HG03469 (cell line): ENCODE results near the gene GALNT16.
A peak's percentile ranks its signal among the peaks of the same experiment; 100 is the strongest.
"Not testable (repeated sequence)": the region's sequence is repeated elsewhere in the genome, so short reads cannot be mapped to it uniquely, and the experiment has no call there.

Source experiments
- ATAC-seq: cut with Tn5 transposase; IDR thresholded peaks from one replicate; pipeline ENCODE4 v1.9.1; 2021; ENCODE audit warnings: mild to moderate bottlenecking, moderate library complexity, moderate number of reproducible peaks; ENCODE audit not compliant: unreplicated experiment

Gene GALNT16

GRCh38 chr14:69358233-69358963 lies 98.4 kb downstream of the GALNT16 start:
- ATAC-seq: no peak

DNA sequence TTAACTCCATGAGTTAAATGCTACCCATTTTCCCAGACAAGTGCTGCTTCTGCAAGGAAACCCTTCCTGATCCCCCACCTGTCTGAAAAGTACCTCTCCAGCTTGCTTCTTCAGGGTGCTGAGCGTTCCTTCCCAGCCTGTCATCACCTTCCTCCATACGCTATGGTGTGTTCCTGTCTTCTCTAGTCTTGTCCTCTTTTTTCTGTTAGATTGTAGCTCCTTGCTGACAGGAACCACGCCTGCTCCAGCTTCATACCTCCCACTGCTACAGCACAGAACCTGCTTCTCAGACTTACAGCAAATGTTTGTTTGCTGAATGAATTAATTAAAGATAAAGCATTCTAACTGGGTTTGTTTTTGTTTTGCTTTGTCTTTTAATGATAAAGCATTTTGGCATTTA lies 99.0 kb downstream of the GALNT16 start:
- no peak for ATAC-seq

DNA sequence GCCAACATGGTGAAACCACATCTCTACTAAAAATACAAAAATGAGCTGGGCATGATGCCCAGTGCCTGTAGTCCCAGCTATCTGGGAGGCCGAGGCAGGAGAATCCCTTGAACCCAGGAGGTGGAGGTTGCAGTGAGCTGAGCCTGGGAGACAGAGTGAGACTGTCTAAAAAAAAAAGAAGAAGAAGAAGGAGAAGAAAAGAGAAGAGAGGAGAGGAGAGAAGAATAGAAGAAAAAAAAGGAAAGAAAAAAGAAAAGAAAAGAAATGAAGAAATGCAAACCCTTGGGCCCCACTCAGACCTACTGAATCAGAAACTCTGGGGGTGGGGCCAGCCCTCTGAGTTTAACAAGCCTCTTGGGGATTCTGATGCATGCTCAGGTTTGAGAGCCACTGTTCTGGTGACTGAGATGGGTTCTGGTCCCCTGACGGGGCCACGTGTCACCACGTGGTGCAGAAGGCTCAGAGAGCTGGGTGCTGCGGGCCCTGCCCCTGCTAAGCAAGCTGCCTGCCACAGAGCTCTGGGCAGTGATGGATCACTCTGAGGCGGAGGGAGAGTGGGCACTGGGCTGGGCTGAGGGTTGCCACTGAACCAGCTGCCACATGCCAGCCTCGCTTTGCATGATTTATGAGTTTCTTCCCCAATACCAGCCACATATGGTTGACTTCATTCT lies 100.6 kb downstream of the GALNT16 start:
- ATAC-seq: no peak

GRCh38 chr14:69363055-69363454 lies 103.1 kb downstream of the GALNT16 start:
- no peak for ATAC-seq

DNA sequence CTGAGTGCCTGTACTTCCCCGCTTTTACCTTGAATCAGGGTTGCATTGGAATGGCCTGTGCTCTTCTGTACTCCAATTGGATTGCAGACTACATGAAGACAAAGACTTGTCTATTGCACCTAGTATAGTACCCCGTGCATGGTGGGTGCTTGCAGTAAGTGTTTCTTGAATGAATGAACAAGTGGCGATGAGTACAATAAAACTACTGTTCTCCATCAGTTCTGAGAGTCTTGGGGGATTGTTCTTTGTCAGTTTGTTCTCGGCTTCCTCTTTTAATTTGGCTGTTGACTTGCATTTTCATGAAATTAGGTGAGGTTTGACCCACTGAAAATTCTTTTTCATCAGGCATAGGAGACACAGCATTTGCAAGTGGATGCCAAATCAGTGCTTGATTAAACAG lies 104.0 kb downstream of the GALNT16 start:
- no peak for ATAC-seq

DNA sequence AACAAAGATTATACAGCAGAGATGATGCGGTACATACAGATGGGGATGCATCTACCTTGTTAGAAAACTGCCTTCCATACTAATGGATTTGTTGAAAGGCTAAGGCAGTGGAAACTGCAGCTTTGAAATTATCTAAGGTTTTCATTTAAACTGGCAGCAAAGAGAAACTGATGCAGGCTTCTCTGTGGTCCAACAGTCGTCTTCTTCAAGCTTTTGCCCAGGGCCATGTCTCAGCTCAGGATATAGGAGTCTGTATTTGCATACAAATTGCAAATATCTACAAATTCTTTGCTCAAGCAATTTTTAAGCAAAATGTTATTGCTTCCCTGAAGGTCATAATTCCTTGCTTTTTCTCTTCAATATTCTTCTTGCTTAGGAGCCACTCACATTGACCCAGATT lies 104.4 kb downstream of the GALNT16 start:
- no peak for ATAC-seq

DNA sequence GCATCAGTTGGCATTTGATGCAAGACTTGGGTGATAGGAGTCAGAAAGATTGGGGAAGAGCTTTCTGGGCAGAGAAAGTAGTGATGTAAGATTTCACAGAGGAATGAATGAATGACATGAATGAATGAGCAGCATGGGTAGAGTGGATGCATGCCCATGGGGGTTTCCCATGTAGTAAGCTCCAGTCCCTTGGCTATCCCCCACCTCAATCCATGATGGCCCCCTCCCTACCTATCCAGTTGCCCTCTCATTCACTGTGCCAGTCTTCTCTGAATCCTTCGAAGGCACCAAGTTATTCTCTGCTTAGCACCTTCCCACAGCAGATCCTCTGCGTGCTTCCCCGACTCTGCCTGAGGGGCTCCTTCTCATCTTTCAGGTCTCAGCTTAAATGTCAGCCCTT lies 106.1 kb downstream of the GALNT16 start:
- ATAC-seq: no peak

DNA sequence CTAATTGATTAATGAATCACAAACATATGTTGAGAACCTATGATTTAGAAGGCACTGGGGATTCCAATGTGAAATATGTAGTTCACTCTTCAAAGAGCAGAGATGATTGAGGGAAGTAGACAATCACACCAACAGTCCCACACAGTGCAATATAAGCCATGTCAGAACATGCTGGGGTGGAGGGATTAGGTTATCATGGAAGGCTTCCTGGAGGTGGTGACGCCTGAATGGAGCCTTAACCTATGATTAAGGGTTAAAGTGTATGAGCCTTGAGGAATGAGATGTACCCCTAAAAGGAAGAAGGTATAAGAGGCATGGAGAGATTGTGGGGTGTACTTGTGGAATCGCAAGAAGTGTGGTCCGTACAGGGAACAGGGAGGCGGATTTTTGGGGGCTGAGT lies 106.8 kb downstream of the GALNT16 start:
- no peak for ATAC-seq

GRCh38 chr14:69368381-69368780 lies 108.4 kb downstream of the GALNT16 start:
- no peak for ATAC-seq

- ATAC-seq: no peak
These were observed 110.1 kb downstream of the GALNT16 start for GRCh38 chr14:69370061-69370460.

DNA sequence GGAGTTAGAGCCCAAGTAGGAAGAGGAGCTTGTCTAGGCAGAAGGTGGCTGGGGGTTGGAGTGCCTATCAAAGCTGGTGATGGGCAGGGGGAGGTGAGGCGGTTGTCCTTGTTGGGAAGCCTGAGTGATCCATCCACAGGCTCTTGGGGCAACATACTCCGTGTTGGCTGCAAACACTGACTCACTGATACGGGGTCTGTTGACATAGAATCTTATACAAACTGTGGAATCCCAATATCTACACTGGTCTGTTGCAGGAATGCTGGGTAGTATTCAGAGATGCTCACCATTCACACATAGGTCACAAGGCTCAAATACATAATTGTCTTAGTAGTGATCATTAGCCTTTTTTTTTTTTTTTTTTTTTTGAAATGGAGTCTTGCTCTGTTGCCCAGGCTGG lies 112.2 kb downstream of the GALNT16 start:
- ATAC-seq: no peak

GRCh38 chr14:69373104-69373503 lies 113.1 kb downstream of the GALNT16 start:
- no peak for ATAC-seq

DNA sequence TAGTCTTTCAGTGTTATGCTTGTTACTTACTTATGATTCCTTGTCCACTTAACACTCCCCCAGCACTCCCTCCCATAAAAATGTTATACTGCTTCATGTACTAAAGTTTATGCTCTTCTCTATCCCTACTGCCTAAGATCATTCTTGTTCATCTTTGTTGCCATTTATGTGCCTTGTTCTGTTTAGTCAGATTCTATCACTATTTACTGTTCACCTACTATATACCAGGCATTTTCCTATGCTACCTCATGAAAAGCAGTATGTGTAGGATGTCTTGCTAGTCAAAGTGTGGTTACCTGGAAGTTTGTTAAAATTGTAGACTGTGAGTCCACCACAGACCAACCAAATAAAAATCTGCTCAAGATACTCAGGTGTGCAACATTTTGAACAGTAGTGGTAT lies 114.3 kb downstream of the GALNT16 start:
- ATAC-seq: no peak

GRCh38 chr14:69375182-69375581 lies 115.2 kb downstream of the GALNT16 start:
- no peak for ATAC-seq

DNA sequence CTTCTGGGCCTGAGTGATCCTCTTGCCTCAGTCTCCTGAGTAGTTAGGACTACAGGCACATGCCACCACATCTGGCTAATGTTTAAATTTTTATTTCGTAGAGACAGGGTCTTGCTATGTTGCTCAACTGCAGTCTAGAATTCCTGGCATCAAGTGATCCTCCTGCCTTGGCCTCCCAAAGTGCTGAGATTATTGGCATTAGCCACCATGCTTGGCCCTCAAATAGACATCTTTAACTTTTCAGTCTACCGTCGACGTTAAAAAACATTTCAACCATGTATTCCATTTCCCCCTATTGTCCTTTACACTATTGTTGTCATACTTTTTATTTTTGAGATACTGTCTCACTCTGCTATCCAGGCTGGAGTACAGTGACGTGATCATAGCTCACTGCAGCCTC lies 115.8 kb downstream of the GALNT16 start:
- no peak for ATAC-seq

DNA sequence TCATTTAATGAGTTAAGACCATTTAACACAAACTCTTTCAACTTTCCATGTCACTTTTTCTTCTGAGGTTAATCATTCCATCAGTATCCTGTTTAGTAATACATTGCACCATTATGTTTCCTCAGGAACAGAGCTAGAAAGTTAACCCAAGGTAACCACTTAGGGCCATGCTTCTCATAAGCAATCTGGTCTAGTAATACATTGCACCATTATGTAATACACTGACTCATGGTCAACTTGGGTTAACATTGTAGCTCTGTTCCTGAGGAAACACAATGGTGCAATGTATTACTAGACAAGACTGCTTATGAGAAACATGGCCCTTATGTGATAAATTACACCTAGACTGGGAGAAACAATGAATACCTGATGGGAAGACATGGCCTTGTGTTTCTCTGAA lies 116.5 kb downstream of the GALNT16 start:
- no peak for ATAC-seq

- ATAC-seq: no peak
These were observed 118.3 kb downstream of the GALNT16 start for GRCh38 chr14:69378274-69378673.

GRCh38 chr14:69387311-69387710 lies 127.4 kb downstream of the GALNT16 start:
- ATAC-seq: no peak

- not testable (repeated sequence) for ATAC-seq
These were observed 131.4 kb downstream of the GALNT16 start for GRCh38 chr14:69391400-69391799.

- no peak for ATAC-seq
These were observed 132.5 kb downstream of the GALNT16 start for GRCh38 chr14:69392481-69392880.

DNA sequence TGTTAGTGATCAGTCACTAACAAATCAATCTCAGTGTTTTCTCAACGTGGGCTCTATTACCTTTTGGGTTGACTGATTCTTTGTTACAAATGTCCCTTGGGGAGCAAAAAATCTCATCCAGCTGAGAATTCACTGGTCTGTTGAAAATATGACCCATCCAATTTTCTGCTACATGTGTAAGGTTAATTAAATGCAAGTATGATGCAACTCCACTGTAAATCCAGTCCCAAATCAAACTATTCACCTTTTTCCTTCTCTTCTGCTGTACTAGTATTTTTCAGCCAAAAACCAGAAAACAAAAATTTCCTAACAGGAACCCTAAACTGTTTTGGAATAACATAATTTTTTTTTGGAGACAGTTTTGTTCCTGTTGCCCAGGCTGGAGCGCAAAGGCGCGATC lies 136.0 kb downstream of the GALNT16 start:
- ATAC-seq: no peak

GRCh38 chr14:69398053-69398817 lies 138.3 kb downstream of the GALNT16 start, which contains the start of the genes ERH and SLC39A9:
Gene ERH, minus strand, starts transcription at chr14:69398299. Its CDS starts 66 bp downstream, at chr14:69398233.
Gene SLC39A9, plus strand, starts transcription at chr14:69398692. Its CDS starts 678 bp downstream, at chr14:69399370.
- peak; percentile 76 for ATAC-seq
